Prostate gland (tissue), 2 donors: Measurements from ENCODE around the gene AMOTL2. TPM values are rescaled to one million over a fixed set of nuclear protein-coding genes. Genes with fewer than 3 reads are reported as not detected.

Experiments used
- DNase-seq: peaks from one replicate; pipeline ENCODE4 v3.0.0-alpha.2; 2019; ENCODE audit warnings: low spot score
- H3K27ac ChIP-seq, 2 donors: fragments of 200-600 bp; sonication (generic); 2 replicates each; pipeline ENCODE4 v1.5.1; 2017 to 2019
- H3K27me3 ChIP-seq: fragments of 200-600 bp; sonication (generic); replicated peaks from 2 replicates; pipeline ENCODE4 v1.5.1; 2019; ENCODE audit not compliant: insufficient read depth
- H3K36me3 ChIP-seq, 2 donors: fragments of 200-600 bp; sonication (generic); 1 replicate in 1 of 2; 2 replicates in 1 of 2; pipeline versions ENCODE4 v1.5.1 to v1.8.1; 2017 to 2019
- H3K4me1 ChIP-seq: fragments of 200-600 bp; sonication (generic); replicated peaks from 2 replicates; pipeline ENCODE4 v1.5.1; 2019
- H3K4me3 ChIP-seq, 2 donors: fragments of 200-600 bp; sonication (generic); 2 replicates each; pipeline ENCODE4 v1.5.1; 2017 to 2019
- H3K9me3 ChIP-seq: fragments of 200-600 bp; sonication (generic); 2 replicates; pipeline ENCODE4 v1.5.1; 2017
- CTCF ChIP-seq, 4 experiments: fragments of 200-600 bp in 2 of 4; fragments of 450-650 bp in 2 of 4; sonication (generic) in 2 of 4; IDR thresholded peaks; 1 replicate in 3 of 4; 2 replicates in 1 of 4; pipeline ENCODE4 v1.5.1; 2016 to 2019; ENCODE audit warnings: antibody characterized with exemption in 4 of 4, mild to moderate bottlenecking in 2 of 4, moderate library complexity in 2 of 4
- POLR2A ChIP-seq: fragments of 450-650 bp; IDR thresholded peaks from one replicate; pipeline ENCODE4 v1.6.1; 2016; ENCODE audit warnings: antibody characterized with exemption, mild to moderate bottlenecking
- POLR2AphosphoS5 ChIP-seq: sonication (generic); formaldehyde crosslinking; IDR thresholded peaks from one replicate; pipeline ENCODE4 v1.6.1; 2017; ENCODE audit warnings: antibody characterized with exemption
- WGBS: methylation state at CpG from one replicate; pipeline ENCODE4 v1.1.5; 2018; 5-methylcytosine and 5-hydroxymethylcytosine counted together
- intact Hi-C: fragments of 100-400 bp; cut with DNase I; formaldehyde crosslinking; loops from one replicate; pipeline ENCODE4 v1.14.2; 2022
- total RNA-seq, 2 donors: library from RNA; depleted of rRNA; stranded (reverse); fragments of >200 nt; gene quantifications; one replicate each; pipeline ENCODE4 v1.1.0, GENCODE V29; 2016

AMOTL2 gene
- total RNA-seq, 2 donors from 2014 or later: 86.1 to 92.8 TPM

GRCh38 chr3:134366221-134366927 lies 7.9 kb downstream of the AMOTL2 start:
- Histone ChIP-seq H3K27ac (peak overlapping the region in 1 of 2 donors; percentile 27), H3K4me1 (peaks cover 20% of the 10 kb centered on the region), H3K27me3 (no peaks in the 10 kb centered on the region), H3K4me3 (no peak overlapping the region), H3K36me3 (peaks cover 23 to 58% of the 10 kb centered on the region in 2 donors), H3K9me3 (no peaks in the 10 kb centered on the region)
- WGBS: 77% methylated on average over 13 of the region's 13 CpGs
- TF ChIP-seq POLR2A: no peak
- TF ChIP-seq POLR2AphosphoS5: no peak
- TF ChIP-seq CTCF (IDR thresholded peaks at IDR 0.05): no peak
- intact Hi-C loops: no loop called here
- no peak for DNase-seq

- DNase-seq: no peak
- Histone ChIP-seq H3K9me3 (no peaks in the 10 kb centered on the region), H3K27ac (peak overlapping the region in 1 of 2 donors; percentile 27), H3K4me3 (no peak overlapping the region), H3K36me3 (peaks cover 22 to 58% of the 10 kb centered on the region in 2 donors), H3K4me1 (peaks cover 16% of the 10 kb centered on the region), H3K27me3 (no peaks in the 10 kb centered on the region)
- 69% methylated on average over 4 of the region's 4 CpGs for WGBS
- TF ChIP-seq POLR2AphosphoS5 (no peak), POLR2A (no peak), CTCF (IDR thresholded peaks at IDR 0.05) (no peak)
- intact Hi-C loops: no loop called here
Observed at GRCh38 chr3:134365766-134366065, 8.5 kb downstream of the AMOTL2 start.

GRCh38 chr3:134364936-134365765 lies 9.1 kb downstream of the AMOTL2 start:
- H3K4me3 ChIP-seq: no peak overlapping the region
- intact Hi-C loops: no loop called here

GRCh38 chr3:134364061-134364935 lies 9.9 kb downstream of the AMOTL2 start:
- TF ChIP-seq CTCF (IDR thresholded peaks at IDR 0.05): peak in 1 of 4 experiments; percentile 1
- no peak for TF ChIP-seq POLR2A
- TF ChIP-seq POLR2AphosphoS5: peak; percentile 83
- intact Hi-C loops: no loop called here
- DNase-seq: peak; percentile 95
- peak overlapping the region; percentile 74 to 80 for H3K27ac ChIP-seq
- peaks cover 19% of the 10 kb centered on the region for H3K4me1 ChIP-seq
- no peaks in the 10 kb centered on the region for H3K9me3 ChIP-seq
- peak overlapping the region in 1 of 2 donors; percentile 15 for H3K4me3 ChIP-seq
- no peaks in the 10 kb centered on the region for H3K27me3 ChIP-seq
- H3K36me3 ChIP-seq: peaks cover 23 to 60% of the 10 kb centered on the region in 2 donors
- 1% methylated on average over 33 of the region's 37 CpGs for WGBS

More at GRCh38 chr3:134364936-134365765, 9.1 kb downstream of the AMOTL2 start:
- H3K27me3 ChIP-seq: no peaks in the 10 kb centered on the region
- peaks cover 19 to 58% of the 10 kb centered on the region in 2 donors for H3K36me3 ChIP-seq
- TF ChIP-seq CTCF (IDR thresholded peaks at IDR 0.05) (no peak), POLR2AphosphoS5 (no peak), POLR2A (no peak)
- no peaks in the 10 kb centered on the region for H3K9me3 ChIP-seq
- no peak for DNase-seq
- peaks cover 19% of the 10 kb centered on the region for H3K4me1 ChIP-seq
- WGBS: 52% methylated on average over 8 of the region's 8 CpGs
- H3K27ac ChIP-seq: peak overlapping the region; percentile 65 to 80
